IMR-90 (cell line): ENCODE measurements around the gene MAP3K7CL. TPM values are rescaled to one million over a fixed set of nuclear protein-coding genes. Genes with fewer than 3 reads are reported as not detected.

ENCODE experiments used
- ATAC-seq: fragments of 200-7000 bp; cut with Tn5 transposase; 2 replicates; pipeline ENCODE4 v1.9.1; 2020; ENCODE audit warnings: low read depth, mild to moderate bottlenecking, moderate library complexity
- BruUV-seq: library from RNA; stranded (reverse); fragments of 400-500 nt; replicated peaks from 2 replicates; lab custom pipeline; 2021; lab: Mats Ljungman, UMichigan
- CTCF ChIA-PET: fragments of 300-600 bp; formaldehyde crosslinking; extraction: SDS; loops from one replicate; lab custom pipeline; 2021; ENCODE audit warnings: antibody characterized with exemption; lab: Yijun Ruan, JAX
- POLR2A ChIA-PET: fragments of 300-600 bp; sonication (Branson Sonifier 250); formaldehyde crosslinking; loops from one replicate; lab custom pipeline; 2022; ENCODE audit warnings: antibody characterized with exemption; ENCODE audit not compliant: unreplicated experiment; lab: Charles Lee
- DNase-seq: peaks from one replicate; pipeline ENCODE4 v3.0.0; 2013
- H2AFZ ChIP-seq: replicated peaks from 2 replicates; pipeline ENCODE3; 2013; ENCODE audit warnings: low read length, mild to moderate bottlenecking; ENCODE audit not compliant: poor library complexity
- H2AK5ac ChIP-seq: 2 replicates; pipeline ENCODE4 v1.6.1; 2013; ENCODE audit warnings: low read depth, low read length, inconsistent platforms
- H2AK9ac ChIP-seq: replicated peaks from 2 replicates; pipeline ENCODE3; 2013; ENCODE audit warnings: mild to moderate bottlenecking, low read depth, low read length, moderate library complexity; ENCODE audit not compliant: poor library complexity
- H2BK120ac ChIP-seq: 2 replicates; pipeline ENCODE4 v1.6.1; 2013; ENCODE audit warnings: low read depth, low read length, inconsistent platforms
- H2BK15ac ChIP-seq: 3 replicates; pipeline ENCODE4 v1.6.1; 2013; ENCODE audit warnings: low read depth, low read length, inconsistent platforms
- H2BK20ac ChIP-seq: 2 replicates; pipeline ENCODE4 v1.6.1; 2013; ENCODE audit warnings: low read depth, mild to moderate bottlenecking, inconsistent platforms, low read length, moderate library complexity
- H2BK5ac ChIP-seq: 2 replicates; pipeline ENCODE4 v1.6.1; 2013; ENCODE audit warnings: mild to moderate bottlenecking, low read depth, low read length, inconsistent platforms; ENCODE audit not compliant: poor library complexity, severe bottlenecking
- H3K14ac ChIP-seq: replicated peaks from 2 replicates; pipeline ENCODE4 v1.6.1; 2013; ENCODE audit warnings: low read depth, low read length, inconsistent platforms
- H3K18ac ChIP-seq: 2 replicates; pipeline ENCODE4 v1.6.1; 2013; ENCODE audit warnings: low read depth, low read length, control low read depth
- H3K23ac ChIP-seq: 2 replicates; pipeline ENCODE4 v1.6.1; 2013; ENCODE audit warnings: low read depth, low read length, inconsistent platforms
- H3K27ac ChIP-seq: 2 replicates; pipeline ENCODE4 v1.5.1; 2013; ENCODE audit warnings: mild to moderate bottlenecking, control low read depth, low read length; ENCODE audit not compliant: insufficient read depth
- H3K27me3 ChIP-seq: 2 replicates; pipeline ENCODE4 v1.6.1; 2013; ENCODE audit warnings: low read length; ENCODE audit not compliant: control insufficient read depth, insufficient read depth
- H3K36me3 ChIP-seq: 2 replicates; pipeline ENCODE4 v1.6.1; 2013; ENCODE audit warnings: low read length, mixed read lengths; ENCODE audit not compliant: control insufficient read depth, insufficient read depth
- H3K4ac ChIP-seq: 2 replicates; pipeline ENCODE4 v1.6.1; 2013; ENCODE audit warnings: low read depth, low read length, inconsistent platforms
- H3K4me1 ChIP-seq: 2 replicates; pipeline ENCODE4 v1.6.1; 2013; ENCODE audit warnings: low read length, mixed read lengths; ENCODE audit not compliant: control insufficient read depth, insufficient read depth
- H3K4me2 ChIP-seq: 2 replicates; pipeline ENCODE4 v1.6.1; 2013; ENCODE audit warnings: low read depth, mild to moderate bottlenecking, control low read depth, low read length, moderate library complexity
- H3K4me3 ChIP-seq: 2 replicates; pipeline ENCODE4 v1.5.1; 2013; ENCODE audit warnings: low read depth, mild to moderate bottlenecking, control low read depth, low read length, moderate library complexity; ENCODE audit not compliant: insufficient read depth
- H3K56ac ChIP-seq: 2 replicates; pipeline ENCODE4 v1.6.1; 2013; ENCODE audit warnings: low read length, inconsistent platforms; ENCODE audit not compliant: insufficient read depth; ENCODE audit errors: extremely low read depth
- H3K79me1 ChIP-seq, 2 experiments: 2 replicates each; pipeline ENCODE4 v1.6.1; 2013; ENCODE audit warnings: low read length in 2 of 2, inconsistent platforms in 1 of 2, low read depth in 1 of 2
- H3K9ac ChIP-seq: 2 replicates; pipeline ENCODE4 v1.6.1; 2013; ENCODE audit warnings: low read depth, low read length, control low read depth
- H3K9me1 ChIP-seq: 2 replicates; pipeline ENCODE4 v1.6.1; 2013; ENCODE audit warnings: low read length, inconsistent platforms; ENCODE audit not compliant: insufficient read depth
- H3K9me3 ChIP-seq: 2 replicates; pipeline ENCODE4 v1.6.1; 2013; ENCODE audit warnings: low read length; ENCODE audit not compliant: control insufficient read depth, insufficient read depth
- H4K20me1 ChIP-seq: 2 replicates; pipeline ENCODE4 v1.6.1; 2013; ENCODE audit warnings: low read length, inconsistent platforms; ENCODE audit not compliant: insufficient read depth
- H4K5ac ChIP-seq: 2 replicates; pipeline ENCODE4 v1.6.1; 2013; ENCODE audit warnings: mild to moderate bottlenecking, low read depth, low read length, control low read depth
- H4K8ac ChIP-seq, 2 experiments: 2 replicates each; pipeline ENCODE4 v1.6.1; 2013; ENCODE audit warnings: low read depth in 2 of 2, low read length in 2 of 2, control low read depth in 1 of 2, inconsistent platforms in 1 of 2
- H4K91ac ChIP-seq: 2 replicates; pipeline ENCODE4 v1.6.1; 2013; ENCODE audit warnings: low read depth, low read length, inconsistent platforms; ENCODE audit not compliant: insufficient read depth
- BHLHE40 ChIP-seq: fragments of 150-350 bp; IDR thresholded peaks from 2 replicates; pipeline ENCODE4 v1.6.1; 2016; ENCODE audit warnings: mild to moderate bottlenecking, low read depth, low read length
- CTCF ChIP-seq: conservative IDR thresholded peaks from 2 replicates; pipeline ENCODE4 v1.5.1; 2012; ENCODE audit warnings: mild to moderate bottlenecking, low read depth, low read length, improper control_type of control experiment
- FOS ChIP-seq: fragments of 150-350 bp; IDR thresholded peaks from 2 replicates; pipeline ENCODE4 v1.6.1; 2016; ENCODE audit warnings: low read depth, low read length
- MXI1 ChIP-seq: IDR thresholded peaks from 2 replicates; pipeline ENCODE4 v1.6.1; 2012; ENCODE audit warnings: low read depth, mild to moderate bottlenecking, low read length, moderate library complexity, borderline replicate concordance
- WGBS, 2 experiments: methylation state at CpG; one replicate each; pipeline versions ENCODE4 v1.1.5 to v1.1.7; 2013; ENCODE audit warnings: missing lambda C conversion rate in 2 of 2; ENCODE audit not compliant: insufficient read length in 1 of 2; ENCODE audit errors: extremely low coverage in 2 of 2; 5-methylcytosine and 5-hydroxymethylcytosine counted together
- dilution Hi-C: fragments of 300-500 bp; cut with HindIII; formaldehyde crosslinking; loops from one replicate; pipeline ENCODE4 v1.14.3; 2018; ENCODE audit warnings: low sequenced_read_pairs; ENCODE audit not compliant: unreplicated experiment
- in situ Hi-C: fragments of 300-500 bp; cut with MboI; formaldehyde crosslinking; loops from 3 replicates; pipeline ENCODE4 v1.14.3; 2019; ENCODE audit warnings: low sequenced_read_pairs, inconsistent platforms, mixed read lengths
- intact Hi-C: fragments of 100-400 bp; cut with micrococcal nuclease; formaldehyde crosslinking; loops from 2 replicates; pipeline ENCODE4 v1.10.0; 2022
- microRNA-seq, 2 experiments: library from miRNA; stranded (forward) in 1 of 2; unstranded in 1 of 2; fragments of 10-50 nt in 1 of 2; fragments of <30 nt in 1 of 2; gene quantifications in 1 of 2; microRNA quantifications in 1 of 2; one replicate each; pipeline versions ENCODE3 to v1.1.0; 2013 to 2020; ENCODE audit not compliant: insufficient read depth in 1 of 2, insufficient read length in 1 of 2, unreplicated experiment in 1 of 2
- polyA plus RNA-seq, 3 experiments: library from polyadenylated mRNA; depleted of rRNA; stranded (reverse); fragments of >200 nt; gene quantifications; 2 replicates each; pipeline ENCODE4 v1.2.3, GENCODE V29; 2012; ENCODE audit warnings: low replicate concordance in 1 of 3
- small RNA-seq, 5 experiments: library from RNA; depleted of rRNA; stranded (forward); fragments of <200 nt; gene quantifications; one replicate each; pipeline ENCODE3, GENCODE V24; 2012
- total RNA-seq: library from RNA; depleted of rRNA; stranded (reverse); fragments of >200 nt; gene quantifications from 2 replicates; pipeline ENCODE4 v1.2.3, GENCODE V29; 2012; rRNA removed

Gene MAP3K7CL
- total and polyA plus RNA-seq, 2 of the 4 experiments (the other 2 are of a cell fraction), result 21.0 to 22.3 TPM

- DNase-seq (no peak), ATAC-seq (no peak)
- Histone ChIP-seq H4K5ac (peak overlapping the region; percentile 45; the same call in 1 of the 2 replicates), H3K14ac (no peak overlapping the region), H2BK15ac (peak overlapping the region; percentile 67; the same call in 1 of the 3 replicates), H3K4ac (peak overlapping the region; percentile 28; the same call in 1 of the 2 replicates), H2AK5ac (peak overlapping the region; percentile 4), H2BK5ac (peak overlapping the region; percentile 15), H3K4me3 (no peak overlapping the region), H3K27ac (no peak overlapping the region), H2AFZ (no peak overlapping the region), H2BK20ac (peak overlapping the region; percentile 28; the same call in 1 of the 2 replicates), H4K20me1 (no peaks in the 10 kb centered on the region), H2AK9ac (no peak overlapping the region), H3K56ac (no peak overlapping the region), H3K9ac (no peak overlapping the region), H3K9me1 (peaks cover 3% of the 10 kb centered on the region; the same call in 1 of the 2 replicates), H2BK120ac (peak overlapping the region; percentile 54), H4K91ac (peak overlapping the region; percentile 52; the same call in 1 of the 2 replicates), H3K36me3 (no peaks in the 10 kb centered on the region), H3K18ac (peak overlapping the region; percentile 9; the same call in 1 of the 2 replicates), H3K9me3 (no peaks in the 10 kb centered on the region), H4K8ac (peak overlapping the region in 1 of 2 experiments; percentile 4; a peak in 2 of 4 replicates), H3K27me3 (no peaks in the 10 kb centered on the region), H3K4me2 (no peak overlapping the region), H3K23ac (no peak overlapping the region), H3K4me1 (peaks cover 6% of the 10 kb centered on the region; the same call in 1 of the 2 replicates), H3K79me1 (peaks cover 6 to 17% of the 10 kb centered on the region in 2 experiments; a peak in 3 of 4 replicates)
- dilution Hi-C loops (no loop called here), intact Hi-C loops (loop anchor here (5.0 kb wide), 1 partner anchor 33 kb away; no protein-coding TSS in a partner anchor), in situ Hi-C loops (no loop called here)
- POLR2A ChIA-PET, result no interaction called here
- no peak for TF ChIP-seq CTCF
- TF ChIP-seq BHLHE40, result no peak
- no peak for TF ChIP-seq MXI1
- 0 out of 2 replicates have a peak, but pooled peaks have one; percentile 12 for TF ChIP-seq FOS
- CTCF ChIA-PET, result no interaction called here
- no CpG with 5 or more reads among the region's 5 CpGs for WGBS, 2 experiments
- BruUV-seq, result no TSS peak
Observed at GRCh38 chr21:29224006-29224405, 93.6 kb downstream of the MAP3K7CL start.

Small RNA genes lying within 50 kb of the gene (microRNA-seq; reads per million reads assigned to microRNA genes)
- not detected for gene RF00012 (ENCODE audit: insufficient read depth, insufficient read length)
- not detected for gene RF00019 (ENCODE audit: insufficient read depth, insufficient read length)

Small RNA genes lying within 50 kb of the gene (small RNA-seq; reads per million reads assigned to genes)
- 0 to 0.04 (median 0) reads per million in 5 experiments for gene RF00012
- gene RF00019, result 0 reads per million in 5 experiments

Other genes starting within 250 kb of the MAP3K7CL start
- 35.5 and 45.0 TPM in 2 replicates for gene LTN1, start 137.8 kb upstream of the MAP3K7CL start, total RNA-seq
- gene LTN1, start 137.8 kb upstream of the MAP3K7CL start, polyA plus RNA-seq (2012; rRNA removed), result 4.2 and 6.7 TPM in 2 replicates
- 21.5 and 28.1 TPM in 2 replicates for gene RWDD2B, start 111.3 kb upstream of the MAP3K7CL start, total RNA-seq
- gene RWDD2B, start 111.3 kb upstream of the MAP3K7CL start, polyA plus RNA-seq (2012; rRNA removed), result 15.1 and 19.6 TPM in 2 replicates
- 28.7 and 47.8 TPM in 2 replicates for gene USP16, start 106.0 kb upstream of the MAP3K7CL start, total RNA-seq
- 13.4 and 15.5 TPM in 2 replicates for gene USP16, start 106.0 kb upstream of the MAP3K7CL start, polyA plus RNA-seq (2012; rRNA removed)
- 192 and 286 TPM in 2 replicates for gene CCT8, start 57.0 kb upstream of the MAP3K7CL start, total RNA-seq
- gene CCT8, start 57.0 kb upstream of the MAP3K7CL start, polyA plus RNA-seq (2012; rRNA removed), result 147 and 172 TPM in 2 replicates
- 108 and 132 TPM in 2 replicates for gene BACH1, start 168.3 kb downstream of the MAP3K7CL start, total RNA-seq
- 19.6 and 23.1 TPM in 2 replicates for gene BACH1, start 168.3 kb downstream of the MAP3K7CL start, polyA plus RNA-seq (2012; rRNA removed)